Upper lobe of left lung (tissue), 6 donors: ENCODE results near the gene EFEMP2. TPM values are rescaled to one million over a fixed set of nuclear protein-coding genes. Genes with fewer than 3 reads are reported as not detected.
A peak's percentile ranks its signal among the peaks of the same experiment; 100 is the strongest.

ENCODE experiments used
- ATAC-seq, 2 donors: fragments of 200-7000 bp; cut with Tn5 transposase; one replicate each; pipeline ENCODE4 v1.9.1; 2022; ENCODE audit warnings: mild to moderate bottlenecking in 2 of 2, moderate library complexity in 2 of 2; ENCODE audit not compliant: low FRiP score in 2 of 2
- DNase-seq, 2 donors: peaks; one replicate each; pipeline ENCODE4 v3.0.0-alpha.2; 2019 to 2020
- H3K27ac ChIP-seq, 4 donors: fragments of 200-600 bp; sonication (generic); one replicate each; pipeline ENCODE4 v1.5.1; 2016 to 2019
- H3K27me3 ChIP-seq, 4 donors: fragments of 200-600 bp; sonication (generic); one replicate each; pipeline ENCODE4 v1.5.1; 2017 to 2019
- H3K36me3 ChIP-seq, 4 donors: fragments of 200-600 bp; sonication (generic); one replicate each; pipeline ENCODE4 v1.5.1; 2016 to 2019
- H3K4me1 ChIP-seq, 4 donors: fragments of 200-600 bp; sonication (generic); one replicate each; pipeline ENCODE4 v1.5.1; 2018 to 2019
- H3K4me3 ChIP-seq, 4 donors: fragments of 200-600 bp; sonication (generic); one replicate each; pipeline ENCODE4 v1.5.1; 2017 to 2019; ENCODE audit warnings: mild to moderate bottlenecking in 2 of 4, moderate library complexity in 1 of 4
- H3K9me3 ChIP-seq, 4 donors: fragments of 200-600 bp; sonication (generic); one replicate each; pipeline ENCODE4 v1.5.1; 2018 to 2019
- EP300 ChIP-seq, 4 donors: sonication (generic); formaldehyde crosslinking; IDR thresholded peaks; one replicate each; pipeline ENCODE4 v1.5.1; 2017; ENCODE audit warnings: antibody characterized with exemption in 4 of 4, control low read depth in 2 of 4
- POLR2A ChIP-seq, 4 donors: fragments of 450-650 bp; IDR thresholded peaks; one replicate each; pipeline ENCODE4 v1.5.1; 2016 to 2017; ENCODE audit warnings: antibody characterized with exemption in 4 of 4, mild to moderate bottlenecking in 2 of 4
- POLR2AphosphoS5 ChIP-seq, 2 donors: sonication (generic); formaldehyde crosslinking; IDR thresholded peaks; one replicate each; pipeline ENCODE4 v1.5.1; 2017; ENCODE audit warnings: antibody characterized with exemption in 2 of 2
- WGBS, 2 donors: methylation state at CpG; one replicate each; pipeline ENCODE4 v1.1.5; 2017 to 2018; 5-methylcytosine and 5-hydroxymethylcytosine counted together
- total RNA-seq, 6 donors: library from RNA; depleted of rRNA in 4 of 6; stranded (reverse); fragments of >200 nt in 4 of 6; gene quantifications; one replicate each; pipeline versions ENCODE4 v1.1.0 to v1.2.1, GENCODE V29; 2016 to 2021
- TF ChIP-seq, protein P1 (sequence below), 6 experiments: fragments of 450-650 bp in 4 of 6; fragments of 200-600 bp in 2 of 6; sonication (generic) in 2 of 6; IDR thresholded peaks; one replicate each; pipeline ENCODE4 v1.5.1; 2016 to 2019; ENCODE audit warnings: antibody characterized with exemption in 6 of 6
- donor health status: DM: no; HTN: no; CAD: no; lungs with moderate emphysema.
- donor health status: DM: no; HTN: yes; CAD: no; lungs with severe emphysema.

EFEMP2 gene
- total RNA-seq, 6 donors from 2014 or later = 28.8 to 79.6 (median 65.3) TPM

DNA sequence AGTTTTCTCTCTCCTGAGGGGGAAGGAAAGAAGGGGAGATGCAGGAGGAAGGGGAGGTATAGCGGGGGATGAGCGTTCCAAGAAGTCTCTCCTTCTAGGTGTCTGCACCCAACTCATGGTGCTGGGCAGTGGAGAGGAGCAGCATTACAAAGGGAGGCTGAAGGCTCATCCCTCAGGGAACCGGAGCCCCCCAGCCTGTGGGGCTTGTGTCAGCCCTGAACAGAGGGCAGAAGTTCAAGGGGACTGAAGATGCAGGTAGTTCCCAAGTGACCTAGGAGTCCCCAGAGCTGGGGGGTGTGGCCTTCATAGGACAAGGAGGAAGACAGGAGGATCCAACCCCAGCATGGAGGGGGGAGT lies 44.5 kb upstream of the EFEMP2 start:
- H3K36me3 ChIP-seq = peaks cover 0 to 11% (median 0%) of the 10 kb centered on the region in 4 donors
- H3K4me1 ChIP-seq = peaks cover 48 to 55% (median 50%) of the 10 kb centered on the region in 4 donors
- ATAC-seq (no peak), DNase-seq (no peak)
- H3K27ac ChIP-seq = peak overlapping the region; percentile 64 to 99 (median 96)
- TF ChIP-seq POLR2AphosphoS5 (IDR thresholded peaks at IDR 0.05) = no peak
- TF ChIP-seq, protein P1, sequence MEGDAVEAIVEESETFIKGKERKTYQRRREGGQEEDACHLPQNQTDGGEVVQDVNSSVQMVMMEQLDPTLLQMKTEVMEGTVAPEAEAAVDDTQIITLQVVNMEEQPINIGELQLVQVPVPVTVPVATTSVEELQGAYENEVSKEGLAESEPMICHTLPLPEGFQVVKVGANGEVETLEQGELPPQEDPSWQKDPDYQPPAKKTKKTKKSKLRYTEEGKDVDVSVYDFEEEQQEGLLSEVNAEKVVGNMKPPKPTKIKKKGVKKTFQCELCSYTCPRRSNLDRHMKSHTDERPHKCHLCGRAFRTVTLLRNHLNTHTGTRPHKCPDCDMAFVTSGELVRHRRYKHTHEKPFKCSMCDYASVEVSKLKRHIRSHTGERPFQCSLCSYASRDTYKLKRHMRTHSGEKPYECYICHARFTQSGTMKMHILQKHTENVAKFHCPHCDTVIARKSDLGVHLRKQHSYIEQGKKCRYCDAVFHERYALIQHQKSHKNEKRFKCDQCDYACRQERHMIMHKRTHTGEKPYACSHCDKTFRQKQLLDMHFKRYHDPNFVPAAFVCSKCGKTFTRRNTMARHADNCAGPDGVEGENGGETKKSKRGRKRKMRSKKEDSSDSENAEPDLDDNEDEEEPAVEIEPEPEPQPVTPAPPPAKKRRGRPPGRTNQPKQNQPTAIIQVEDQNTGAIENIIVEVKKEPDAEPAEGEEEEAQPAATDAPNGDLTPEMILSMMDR (IDR thresholded peaks at IDR 0.05) = no peak
- TF ChIP-seq EP300 (IDR thresholded peaks at IDR 0.05) = no peak
- TF ChIP-seq POLR2A (IDR thresholded peaks at IDR 0.05) = no peak
- H3K27me3 ChIP-seq = no peaks in the 10 kb centered on the region
- H3K4me3 ChIP-seq = peak overlapping the region in 1 of 4 donors; percentile 83
- 84 to 94% methylated on average over 3 of the region's 3 CpGs for WGBS, 2 donors
- no peaks in the 10 kb centered on the region for H3K9me3 ChIP-seq

DNA sequence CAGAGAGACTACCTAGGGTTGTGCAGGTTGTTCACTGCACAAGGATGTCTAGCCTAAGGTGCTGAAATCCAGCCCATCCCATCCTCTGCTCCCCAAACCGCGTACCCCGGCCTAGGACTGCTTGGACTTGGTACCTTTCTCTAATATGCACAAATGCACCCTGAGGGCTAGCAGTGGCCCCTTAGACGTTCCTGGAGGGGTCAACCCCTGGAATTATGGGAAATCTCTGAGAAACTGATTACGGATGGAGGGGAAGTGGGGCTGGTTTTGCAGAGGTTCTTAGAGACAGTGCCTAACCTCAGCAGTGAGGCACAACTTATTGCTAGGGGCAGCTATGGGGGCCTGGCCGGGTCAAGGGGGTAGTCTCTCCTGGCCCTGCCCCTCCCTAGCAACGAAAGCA lies 43.8 kb upstream of the EFEMP2 start:
- 76 to 100% methylated on average over 3 to 7 of the region's 7 CpGs for WGBS, 2 donors

DNA sequence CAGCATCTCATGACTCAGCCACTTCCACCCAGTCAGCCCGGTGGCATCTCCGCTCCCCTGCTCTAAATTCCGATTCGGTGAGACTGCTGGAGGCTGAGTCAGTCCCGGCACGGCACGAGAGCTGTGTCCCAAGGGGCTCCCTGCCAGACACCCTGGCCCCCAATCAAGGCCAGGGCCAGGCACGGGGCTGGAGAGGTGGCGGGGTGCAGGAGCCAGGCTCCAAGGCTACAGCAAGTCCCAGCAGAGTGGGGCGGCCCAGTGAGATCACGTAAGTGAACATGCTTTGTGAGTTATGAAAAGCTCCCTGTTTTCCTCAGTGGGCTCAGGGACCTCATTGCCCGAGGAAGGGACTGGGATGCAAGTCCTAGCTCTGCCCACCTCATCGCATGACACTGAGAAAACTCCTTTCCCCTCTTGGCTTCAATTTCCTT lies 43.2 kb upstream of the EFEMP2 start:
- peaks cover 56 to 59% (median 57%) of the 10 kb centered on the region in 4 donors for H3K4me1 ChIP-seq
- peak; percentile 50 for ATAC-seq
- no peak overlapping the region for H3K4me3 ChIP-seq
- DNase-seq = peak; percentile 81 to 82
- peaks cover 0 to 5% (median 0%) of the 10 kb centered on the region in 4 donors for H3K36me3 ChIP-seq
- H3K9me3 ChIP-seq = no peaks in the 10 kb centered on the region
- no peaks in the 10 kb centered on the region for H3K27me3 ChIP-seq
- H3K27ac ChIP-seq = peak overlapping the region; percentile 64 to 99 (median 90)
- WGBS, 2 donors = 48 to 50% methylated on average over 1 to 13 of the region's 13 CpGs
- TF ChIP-seq, protein P1 (IDR thresholded peaks at IDR 0.05) = no peak
- TF ChIP-seq POLR2A (IDR thresholded peaks at IDR 0.05) (peak in 1 of 4 donors; percentile 9), EP300 (IDR thresholded peaks at IDR 0.05) (peak in 2 of 4 donors; percentile 36 to 49), POLR2AphosphoS5 (IDR thresholded peaks at IDR 0.05) (peak; percentile 55 to 71)

More for the DNA sequence above, 43.8 kb upstream of the EFEMP2 start:
- DNase-seq (no peak), ATAC-seq (no peak)
- H3K27me3 ChIP-seq = no peaks in the 10 kb centered on the region
- H3K4me1 ChIP-seq = peaks cover 55 to 60% (median 57%) of the 10 kb centered on the region in 4 donors
- no peaks in the 10 kb centered on the region for H3K9me3 ChIP-seq
- TF ChIP-seq, protein P1 (IDR thresholded peaks at IDR 0.05) = no peak
- no peak for TF ChIP-seq POLR2AphosphoS5 (IDR thresholded peaks at IDR 0.05)
- no peak for TF ChIP-seq EP300 (IDR thresholded peaks at IDR 0.05)
- TF ChIP-seq POLR2A (IDR thresholded peaks at IDR 0.05) = no peak
- no peak overlapping the region for H3K4me3 ChIP-seq
- H3K36me3 ChIP-seq = peaks cover 0 to 11% (median 0%) of the 10 kb centered on the region in 4 donors
- H3K27ac ChIP-seq = peak overlapping the region; percentile 64 to 99 (median 90)

DNA sequence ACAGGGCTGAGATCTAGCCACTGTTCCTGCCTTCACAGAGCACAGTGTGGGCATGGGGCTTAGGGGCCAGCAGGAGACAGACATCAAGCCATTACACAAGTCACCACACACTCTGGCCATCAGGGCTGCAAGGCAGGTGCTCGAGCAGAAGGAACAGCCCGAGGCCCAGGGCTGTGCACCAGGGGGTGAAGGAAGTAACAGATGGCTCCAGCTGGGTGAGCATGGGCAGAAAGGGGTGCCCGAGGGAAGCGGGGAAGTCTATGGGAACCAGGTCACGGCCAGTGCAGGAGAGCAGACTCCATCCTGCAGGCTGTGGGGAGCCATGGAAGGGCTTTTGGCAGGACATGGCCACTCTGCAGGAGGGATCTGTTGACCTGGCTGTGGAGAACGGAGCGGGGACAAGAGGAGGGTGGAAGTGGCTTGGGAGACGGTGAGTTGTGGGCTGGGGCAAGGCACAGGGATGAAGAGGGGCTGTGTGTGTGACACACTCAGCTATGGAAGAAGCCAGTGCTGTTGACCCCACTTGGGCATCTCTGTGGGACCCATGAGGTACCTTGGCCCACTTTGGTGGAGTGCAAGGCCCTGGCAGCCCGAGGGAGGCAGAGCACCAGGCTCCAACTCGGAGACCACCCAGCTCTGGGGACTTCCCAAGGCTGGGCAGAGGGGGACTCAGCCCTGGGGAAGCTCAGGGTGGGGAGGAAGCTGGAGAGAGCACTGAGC lies 42.7 kb upstream of the EFEMP2 start:
- Histone ChIP-seq H3K27me3 (no peaks in the 10 kb centered on the region), H3K36me3 (peaks cover 0 to 4% (median 0%) of the 10 kb centered on the region in 4 donors), H3K4me3 (no peak overlapping the region), H3K4me1 (peaks cover 50 to 53% (median 51%) of the 10 kb centered on the region in 4 donors), H3K9me3 (no peaks in the 10 kb centered on the region), H3K27ac (peak overlapping the region; percentile 64 to 99 (median 90))
- DNase-seq (no peak), ATAC-seq (no peak)
- WGBS, 2 donors = 61 to 71% methylated on average over 8 of the region's 10 CpGs
- TF ChIP-seq POLR2A (IDR thresholded peaks at IDR 0.05) (no peak), EP300 (IDR thresholded peaks at IDR 0.05) (no peak), POLR2AphosphoS5 (IDR thresholded peaks at IDR 0.05) (no peak)
- TF ChIP-seq, protein P1 (IDR thresholded peaks at IDR 0.05) = no peak
